ENCODE measurements around the gene CHPF.

GRCh38 chr2:219498280-219499057, 45.1 kb downstream of the CHPF start, which contains the start of gene GMPPA:
- TF ChIP-seq CTCF (IDR thresholded peaks at IDR 0.05; ENCODE audit: insufficient read depth, low read depth, low read length) (no peak), EZH2 (IDR thresholded peaks at IDR 0.05; ENCODE audit: insufficient read depth, low read length) (no peak)

Data from astrocyte (in vitro differentiated cells and primary cell).